Left ventricle myocardium inferior (tissue), 1 donor: Measurements from ENCODE around the gene ANGPTL2. TPM values are rescaled to one million over a fixed set of nuclear protein-coding genes. Genes with fewer than 3 reads are reported as not detected.

Experiments
- DNase-seq: peaks from one replicate; pipeline ENCODE4 v3.0.0-alpha.2; 2020
- H3K27ac ChIP-seq: fragments of 200-600 bp; replicated peaks from 2 replicates; pipeline ENCODE4 v1.8.0; 2021
- H3K27me3 ChIP-seq: fragments of 200-600 bp; 2 replicates; pipeline ENCODE4 v1.8.0; 2021; ENCODE audit warnings: low read depth
- H3K36me3 ChIP-seq: fragments of 200-600 bp; 2 replicates; pipeline ENCODE4 v1.8.0; 2021
- H3K4me1 ChIP-seq: fragments of 200-600 bp; 2 replicates; pipeline ENCODE4 v1.8.0; 2021
- H3K4me3 ChIP-seq: fragments of 200-600 bp; 2 replicates; pipeline ENCODE4 v1.8.0; 2021; ENCODE audit warnings: mild to moderate bottlenecking, moderate library complexity
- H3K9me3 ChIP-seq: fragments of 200-600 bp; replicated peaks from 2 replicates; pipeline ENCODE4 v1.8.0; 2021
- CTCF ChIP-seq: fragments of 200-600 bp; IDR thresholded peaks from 2 replicates; pipeline ENCODE4 v1.8.0; 2021; ENCODE audit warnings: antibody characterized with exemption, mild to moderate bottlenecking, borderline replicate concordance
- intact Hi-C: fragments of 100-400 bp; cut with micrococcal nuclease; formaldehyde crosslinking; loops from one replicate; pipeline ENCODE4 v1.11.0; 2022
- total RNA-seq: library from RNA; stranded (reverse); fragmentation: NEBNext Ultra II Directional; extraction: Animal tissue kit (Norgen Biotek cat#: 25700); gene quantifications from one replicate; pipeline ENCODE4 v1.2.1, GENCODE V29; 2021
- donor health status: DM: no; HTN: yes; CAD: no; lungs with severe emphysema.

ANGPTL2 gene
- total RNA-seq, 1 donor from 2014 or later: 35.7 TPM

DNA sequence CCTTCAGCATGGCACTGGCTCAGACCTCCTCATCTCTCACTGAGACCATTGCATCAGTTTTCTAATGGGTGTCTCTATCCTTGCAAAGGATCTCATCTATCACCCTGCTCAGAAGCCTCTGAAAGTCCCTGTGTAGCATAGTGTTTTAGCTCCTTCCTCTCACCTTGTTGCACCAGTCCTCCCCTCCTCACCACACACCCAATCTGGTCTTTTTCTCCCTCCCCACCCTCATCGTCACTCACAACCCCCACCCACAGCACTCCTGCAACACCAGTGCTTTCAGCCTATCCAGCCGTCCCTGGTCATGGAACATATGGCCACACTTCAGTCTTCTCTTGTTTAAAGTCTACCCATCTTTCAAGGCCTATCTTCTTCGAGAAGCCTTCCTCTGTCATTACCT lies 74.5 kb downstream of the ANGPTL2 start:
- DNase-seq: no peak
- H3K27ac ChIP-seq: peak overlapping the region; percentile 62
- H3K4me1 ChIP-seq: peaks cover 50% of the 10 kb centered on the region

GRCh38 chr9:127045148-127045547 lies 77.3 kb downstream of the ANGPTL2 start:
- intact Hi-C loops: no loop called here

More for the DNA sequence above, 74.5 kb downstream of the ANGPTL2 start:
- intact Hi-C loops: no loop called here
- no peaks in the 10 kb centered on the region for H3K9me3 ChIP-seq
- no peaks in the 10 kb centered on the region for H3K36me3 ChIP-seq
- H3K4me3 ChIP-seq: no peak overlapping the region
- H3K27me3 ChIP-seq: no peaks in the 10 kb centered on the region
- TF ChIP-seq CTCF: no peak

GRCh38 chr9:127039492-127039891 lies 82.9 kb downstream of the ANGPTL2 start:
- intact Hi-C loops: no loop called here

More at GRCh38 chr9:127045148-127045547, 77.3 kb downstream of the ANGPTL2 start:
- Histone ChIP-seq H3K27me3 (no peaks in the 10 kb centered on the region), H3K4me1 (peaks cover 24% of the 10 kb centered on the region), H3K27ac (no peak overlapping the region), H3K9me3 (no peaks in the 10 kb centered on the region), H3K4me3 (no peak overlapping the region), H3K36me3 (no peaks in the 10 kb centered on the region)
- no peak for TF ChIP-seq CTCF
- DNase-seq: no peak

GRCh38 chr9:127038531-127038930 lies 83.9 kb downstream of the ANGPTL2 start:
- intact Hi-C loops: no loop called here

More at GRCh38 chr9:127039492-127039891, 82.9 kb downstream of the ANGPTL2 start:
- Histone ChIP-seq H3K9me3 (no peaks in the 10 kb centered on the region), H3K4me1 (peaks cover 24% of the 10 kb centered on the region), H3K4me3 (no peak overlapping the region), H3K27ac (no peak overlapping the region), H3K36me3 (no peaks in the 10 kb centered on the region), H3K27me3 (no peaks in the 10 kb centered on the region)
- no peak for TF ChIP-seq CTCF
- no peak for DNase-seq

More at GRCh38 chr9:127038531-127038930, 83.9 kb downstream of the ANGPTL2 start:
- Histone ChIP-seq H3K27me3 (no peaks in the 10 kb centered on the region), H3K36me3 (no peaks in the 10 kb centered on the region), H3K27ac (no peak overlapping the region), H3K4me3 (no peak overlapping the region), H3K9me3 (no peaks in the 10 kb centered on the region), H3K4me1 (peaks cover 34% of the 10 kb centered on the region)
- no peak for TF ChIP-seq CTCF
- no peak for DNase-seq

Other genes with a start within 250 kb of the ANGPTL2 start
- 18.9 TPM for gene RALGPS1, start 207.9 kb downstream of the ANGPTL2 start, total RNA-seq
- gene GARNL3, start 142.1 kb upstream of the ANGPTL2 start, total RNA-seq: 22.9 TPM